WTC11 (cell line): ENCODE measurements around the gene GRIN2A. TPM values are rescaled to one million over a fixed set of nuclear protein-coding genes. Genes with fewer than 3 reads are reported as not detected.

Source experiments
- ATAC-seq: fragments of 200-7000 bp; cut with Tn5 transposase; 2 replicates; pipeline ENCODE4 v1.10.0; 2021; ENCODE audit warnings: mild to moderate bottlenecking, moderate library complexity
- CTCF ChIA-PET: fragments of 300-600 bp; sonication (Branson Sonifier 250); formaldehyde crosslinking; loops from one replicate; lab custom pipeline; 2021; ENCODE audit warnings: antibody characterized with exemption; lab: Charles Lee
- POLR2A ChIA-PET: fragments of 350-600 bp; sonication (Branson Sonifier 250); formaldehyde crosslinking; loops from one replicate; lab custom pipeline; 2021; ENCODE audit warnings: antibody characterized with exemption; lab: Charles Lee
- DNase-seq: peaks from one replicate; pipeline ENCODE4 v3.0.0; 2021; ENCODE audit warnings: low spot score
- H3K27ac Mint-ChIP-seq: 2 replicates; pipeline ENCODE4 v1.8.0; 2021; ENCODE audit warnings: mixed read lengths
- H3K27me3 Mint-ChIP-seq: 2 replicates; pipeline ENCODE4 v1.8.0; 2021; ENCODE audit warnings: low read depth, mild to moderate bottlenecking, moderate library complexity, mixed read lengths
- H3K36me3 Mint-ChIP-seq: 2 replicates; pipeline ENCODE4 v1.8.0; 2021; ENCODE audit warnings: mixed read lengths
- H3K4me1 Mint-ChIP-seq: 2 replicates; pipeline ENCODE4 v1.8.0; 2022; ENCODE audit warnings: mixed read lengths
- H3K4me3 Mint-ChIP-seq: 2 replicates; pipeline ENCODE4 v1.8.0; 2021; ENCODE audit warnings: mild to moderate bottlenecking, moderate library complexity, mixed read lengths
- H3K9me3 Mint-ChIP-seq: 2 replicates; pipeline ENCODE4 v1.8.0; 2021; ENCODE audit warnings: mixed read lengths
- ARID4B ChIP-seq: sonication (generic); formaldehyde crosslinking; IDR thresholded peaks from 2 replicates; pipeline ENCODE4 v1.8.0; 2023; ENCODE audit warnings: missing genetic modification reagents, mild to moderate bottlenecking, borderline replicate concordance
- ATF1 ChIP-seq: sonication (generic); formaldehyde crosslinking; IDR thresholded peaks from 2 replicates; pipeline ENCODE4 v1.8.1; 2023; ENCODE audit warnings: mild to moderate bottlenecking, moderate library complexity, missing genetic modification reagents
- CTCF ChIP-seq: fragments of 200-600 bp; IDR thresholded peaks from 2 replicates; pipeline ENCODE4 v1.8.0; 2022; ENCODE audit warnings: antibody characterized with exemption
- ESRRA ChIP-seq: sonication (generic); formaldehyde crosslinking; IDR thresholded peaks from 2 replicates; pipeline ENCODE4 v1.8.1; 2022; ENCODE audit warnings: mild to moderate bottlenecking, missing genetic modification reagents, borderline replicate concordance
- FOXP4 ChIP-seq: sonication (generic); formaldehyde crosslinking; IDR thresholded peaks from 2 replicates; pipeline ENCODE4 v1.8.0; 2022; ENCODE audit warnings: mild to moderate bottlenecking, missing genetic modification reagents
- GTF2I ChIP-seq: fragments of 250-450 bp; sonication (Bioruptor Pico); conservative IDR thresholded peaks from 2 replicates; pipeline ENCODE4 v1.4.0; 2021; ENCODE audit warnings: mild to moderate bottlenecking
- IRF1 ChIP-seq: sonication (generic); formaldehyde crosslinking; IDR thresholded peaks from 2 replicates; pipeline ENCODE4 v1.8.0; 2023; ENCODE audit warnings: missing genetic modification reagents
- JAZF1 ChIP-seq: fragments of 250-450 bp; sonication (Bioruptor Pico); IDR thresholded peaks from 2 replicates; pipeline ENCODE4 v1.9.0; 2021; ENCODE audit warnings: moderate library complexity, mild to moderate bottlenecking, inconsistent platforms
- NFYB ChIP-seq: sonication (generic); formaldehyde crosslinking; conservative IDR thresholded peaks from 2 replicates; pipeline ENCODE4 v1.8.0; 2022; ENCODE audit warnings: low read depth, missing genetic modification reagents
- NR2C2 ChIP-seq: sonication (generic); formaldehyde crosslinking; IDR thresholded peaks from 2 replicates; pipeline ENCODE4 v1.8.0; 2022; ENCODE audit warnings: mild to moderate bottlenecking, missing genetic modification reagents
- PREB ChIP-seq: sonication (generic); formaldehyde crosslinking; IDR thresholded peaks from 2 replicates; pipeline ENCODE4 v1.8.1; 2022; ENCODE audit warnings: mild to moderate bottlenecking, missing genetic modification reagents, moderate library complexity, borderline replicate concordance
- RELA ChIP-seq: sonication (generic); formaldehyde crosslinking; IDR thresholded peaks from 2 replicates; pipeline ENCODE4 v1.8.1; 2022; ENCODE audit warnings: missing genetic modification reagents, mild to moderate bottlenecking, borderline replicate concordance
- SOX15 ChIP-seq: fragments of 250-450 bp; sonication (Bioruptor Pico); IDR thresholded peaks from 2 replicates; pipeline ENCODE4 v1.9.0; 2021; ENCODE audit warnings: mild to moderate bottlenecking
- TEAD4 ChIP-seq: sonication (generic); formaldehyde crosslinking; IDR thresholded peaks from 2 replicates; pipeline ENCODE4 v1.8.0; 2022; ENCODE audit warnings: mild to moderate bottlenecking, missing genetic modification reagents
- ZNF138 ChIP-seq: sonication (generic); formaldehyde crosslinking; conservative IDR thresholded peaks from 2 replicates; pipeline ENCODE4 v1.8.1; 2022; ENCODE audit warnings: mild to moderate bottlenecking, moderate library complexity, missing genetic modification reagents
- ZNF232 ChIP-seq: sonication (generic); formaldehyde crosslinking; IDR thresholded peaks from 2 replicates; pipeline ENCODE4 v1.8.0; 2022; ENCODE audit warnings: mild to moderate bottlenecking, missing genetic modification reagents
- total RNA-seq: library from RNA; stranded (reverse); gene quantifications from 3 replicates; pipeline ENCODE4 v1.2.3, GENCODE V29; 2021

Gene GRIN2A
- total RNA-seq, 1 experiment from 2014 or later: 3.5 TPM

- no peak for TF ChIP-seq ESRRA (CRISPR knock-in tag)
- TF ChIP-seq, all 79 proteins: peak for 0
Observed at GRCh38 chr16:9821331-9821730, 360.9 kb downstream of the GRIN2A start (continued).

- no peaks in the 10 kb centered on the region for H3K9me3 Mint-ChIP-seq
- H3K36me3 Mint-ChIP-seq: no peaks in the 10 kb centered on the region
- peaks cover 93% of the 10 kb centered on the region for H3K4me1 Mint-ChIP-seq
- CTCF ChIA-PET: interaction anchor here (1.2 kb wide), 1 partner anchor 139 kb away, joined by 4 read pairs; no protein-coding TSS in a partner anchor
- H3K27me3 Mint-ChIP-seq: peaks cover 18% of the 10 kb centered on the region
- peak; percentile 65 for DNase-seq
- POLR2A ChIA-PET: no interaction called here
- no peak for TF ChIP-seq IRF1 (CRISPR knock-in tag)
- no peak for TF ChIP-seq NFYB (CRISPR knock-in tag)
- no peak for TF ChIP-seq GTF2I (CRISPR knock-in tag)
- no peak for TF ChIP-seq NR2C2 (CRISPR knock-in tag)
- no peak for TF ChIP-seq ATF1 (CRISPR knock-in tag)
- TF ChIP-seq ZNF138 (CRISPR knock-in tag): no peak
- no peak for TF ChIP-seq ARID4B (CRISPR knock-in tag)
- no peak for TF ChIP-seq JAZF1 (CRISPR knock-in tag)
- TF ChIP-seq PREB (CRISPR knock-in tag): no peak
- no peak for TF ChIP-seq SOX15 (CRISPR knock-in tag)
- TF ChIP-seq FOXP4: no peak
- TF ChIP-seq ZNF232 (CRISPR knock-in tag): no peak
- no peak for TF ChIP-seq RELA
- TF ChIP-seq TEAD4 (CRISPR knock-in tag): no peak
- TF ChIP-seq CTCF: no peak
- H3K4me3 Mint-ChIP-seq: peak overlapping the region; percentile 26
- peak overlapping the region; percentile 98 for H3K27ac Mint-ChIP-seq
- ATAC-seq: peak; percentile 83
Observed at GRCh38 chr16:9820476-9821246, 361.6 kb downstream of the GRIN2A start.
